ENCODE data around the gene FOXJ2.

FOXJ2 gene

GRCh38 chr12:8099235-8099634, 66.7 kb downstream of the FOXJ2 start:
- TF ChIP-seq POLR2AphosphoS5 (IDR thresholded peaks at IDR 0.05; ENCODE audit: low read depth, low read length) (no peak), TAF1 (IDR thresholded peaks at IDR 0.05; ENCODE audit: borderline replicate concordance, low read depth, low read length) (no peak), POLR2A (IDR thresholded peaks at IDR 0.05; ENCODE audit: low read depth, low read length) (no peak)
- FAIRE-seq (no peak), DNase-seq (ENCODE audit: insufficient read length) (no peak)
